Endodermal cell (in vitro differentiated cells): ENCODE measurements around the gene RHPN2. TPM values are rescaled to one million over a fixed set of nuclear protein-coding genes. Genes with fewer than 3 reads are reported as not detected.

Source experiments
- DNase-seq: peaks from one replicate; pipeline ENCODE4 v3.0.0-alpha.2; 2017
- H3K27ac ChIP-seq: 2 replicates; pipeline ENCODE4 v1.5.1; 2013; ENCODE audit warnings: mild to moderate bottlenecking, low read depth, low read length, moderate library complexity
- H3K27me3 ChIP-seq: 2 replicates; pipeline ENCODE4 v1.6.1; 2013; ENCODE audit warnings: mild to moderate bottlenecking, low read length, moderate library complexity; ENCODE audit not compliant: insufficient read depth, control insufficient read depth, poor library complexity, severe bottlenecking
- H3K36me3 ChIP-seq: 2 replicates; pipeline ENCODE4 v1.7.0; 2013; ENCODE audit warnings: mild to moderate bottlenecking, low read length, moderate library complexity; ENCODE audit not compliant: control insufficient read depth, insufficient read depth
- H3K4me1 ChIP-seq: one replicate; pipeline ENCODE4 v1.7.0; 2013; ENCODE audit warnings: low read length; ENCODE audit not compliant: control insufficient read depth, insufficient read depth
- H3K4me3 ChIP-seq: 2 replicates; pipeline ENCODE4 v1.5.1; 2013; ENCODE audit warnings: mild to moderate bottlenecking, low read length, moderate library complexity
- H3K9ac ChIP-seq: 2 replicates; pipeline ENCODE4 v1.6.1; 2013; ENCODE audit warnings: mild to moderate bottlenecking, low read length, moderate library complexity; ENCODE audit not compliant: poor library complexity, severe bottlenecking; ENCODE audit errors: extremely low read depth
- H3K9me3 ChIP-seq: 2 replicates; pipeline ENCODE4 v1.6.1; 2013; ENCODE audit warnings: mild to moderate bottlenecking, low read length, moderate library complexity; ENCODE audit not compliant: control insufficient read depth
- H3K27ac Mint-ChIP-seq: 2 replicates; pipeline ENCODE4 v1.8.0; 2020; ENCODE audit warnings: mixed read lengths
- H3K27me3 Mint-ChIP-seq: 2 replicates; pipeline ENCODE4 v1.8.0; 2021; ENCODE audit warnings: mild to moderate bottlenecking, mixed read lengths; ENCODE audit not compliant: insufficient read depth
- H3K36me3 Mint-ChIP-seq: 2 replicates; pipeline ENCODE4 v1.8.0; 2020; ENCODE audit warnings: low read depth, mixed read lengths
- H3K4me1 Mint-ChIP-seq: 2 replicates; pipeline ENCODE4 v1.8.0; 2020; ENCODE audit warnings: mixed read lengths
- H3K4me3 Mint-ChIP-seq: 2 replicates; pipeline ENCODE4 v1.8.0; 2020; ENCODE audit warnings: mild to moderate bottlenecking, moderate library complexity, mixed read lengths
- H3K9me3 Mint-ChIP-seq: 2 replicates; pipeline ENCODE4 v1.8.0; 2020; ENCODE audit warnings: mild to moderate bottlenecking, mixed read lengths
- CTCF ChIP-seq: fragments of 200-600 bp; sonication (generic); conservative IDR thresholded peaks from 2 replicates; pipeline ENCODE4 v1.5.0; 2021; ENCODE audit warnings: antibody characterized with exemption, mild to moderate bottlenecking
- WGBS, 2 experiments: methylation state at CpG; one replicate each; pipeline versions ENCODE4 v1.1.5 to v1.1.7; 2013; ENCODE audit warnings: missing lambda C conversion rate in 2 of 2, mixed read lengths in 1 of 2; ENCODE audit not compliant: insufficient coverage in 1 of 2, insufficient read length in 1 of 2; 5-methylcytosine and 5-hydroxymethylcytosine counted together
- total RNA-seq, 2 donors: library from RNA; stranded (reverse); fragmentation: NEBNext Ultra II Directional in 1 of 2; extraction: Animal tissue kit (Norgen Biotek cat#: 25700) in 1 of 2; gene quantifications; 2 replicates in 1 of 2; 3 replicates in 1 of 2; pipeline ENCODE4 v1.2.1, GENCODE V29; 2021

RHPN2 gene
- total RNA-seq, 2 donors from 2014 or later = 52.0 to 53.2 TPM

- H3K4me1 Mint-ChIP-seq = peaks cover 3% of the 10 kb centered on the region
- 95 to 97% methylated on average over 5 to 9 of the region's 10 CpGs for WGBS, 2 experiments
- DNase-seq = no peak
- peaks cover 58% of the 10 kb centered on the region for H3K36me3 Mint-ChIP-seq
- H3K36me3 ChIP-seq = peaks cover 42% of the 10 kb centered on the region
- H3K27me3 Mint-ChIP-seq = no peaks in the 10 kb centered on the region
- H3K4me3 Mint-ChIP-seq = no peak overlapping the region
- H3K4me1 ChIP-seq = no peaks in the 10 kb centered on the region
- no peak overlapping the region for H3K27ac ChIP-seq
- no peak overlapping the region for H3K27ac Mint-ChIP-seq
- no peaks in the 10 kb centered on the region for H3K27me3 ChIP-seq
- H3K9me3 ChIP-seq = no peaks in the 10 kb centered on the region
- H3K4me3 ChIP-seq = no peak overlapping the region
- H3K9me3 Mint-ChIP-seq = no peaks in the 10 kb centered on the region
- TF ChIP-seq CTCF = no peak
- H3K9ac ChIP-seq = no peak overlapping the region
Measured at GRCh38 chr19:33100894-33101644, 36.4 kb upstream of the RHPN2 start.

GRCh38 chr19:33098055-33098534 is 33.4 kb upstream of the RHPN2 start:
- H3K27ac ChIP-seq = no peak overlapping the region
- no peaks in the 10 kb centered on the region for H3K27me3 ChIP-seq
- DNase-seq = no peak
- H3K36me3 Mint-ChIP-seq = peaks cover 69% of the 10 kb centered on the region
- no peaks in the 10 kb centered on the region for H3K4me1 ChIP-seq
- H3K4me1 Mint-ChIP-seq = peaks cover 5% of the 10 kb centered on the region
- 95 to 98% methylated on average over 2 to 4 of the region's 4 CpGs for WGBS, 2 experiments
- no peak overlapping the region for H3K4me3 Mint-ChIP-seq
- no peaks in the 10 kb centered on the region for H3K27me3 Mint-ChIP-seq
- peaks cover 61% of the 10 kb centered on the region for H3K36me3 ChIP-seq
- TF ChIP-seq CTCF = no peak
- H3K4me3 ChIP-seq = no peak overlapping the region
- no peaks in the 10 kb centered on the region for H3K9me3 ChIP-seq
- H3K9me3 Mint-ChIP-seq = no peaks in the 10 kb centered on the region
- H3K9ac ChIP-seq = no peak overlapping the region
- no peak overlapping the region for H3K27ac Mint-ChIP-seq

- Histone ChIP-seq H3K27me3 (no peaks in the 10 kb centered on the region), H3K27ac (no peak overlapping the region), H3K36me3 (peaks cover 60% of the 10 kb centered on the region), H3K9ac (no peak overlapping the region), H3K4me1 (no peaks in the 10 kb centered on the region), H3K9me3 (no peaks in the 10 kb centered on the region), H3K4me3 (no peak overlapping the region)
- WGBS, 2 experiments = 83 to 85% methylated on average over 4 of the region's 4 CpGs
- H3K36me3 Mint-ChIP-seq = peaks cover 68% of the 10 kb centered on the region
- peak overlapping the region; percentile 29 for H3K27ac Mint-ChIP-seq
- DNase-seq = no peak
- H3K4me1 Mint-ChIP-seq = peaks cover 5% of the 10 kb centered on the region
- peak; percentile 14 for TF ChIP-seq CTCF
- no peak overlapping the region for H3K4me3 Mint-ChIP-seq
- no peaks in the 10 kb centered on the region for H3K27me3 Mint-ChIP-seq
- no peaks in the 10 kb centered on the region for H3K9me3 Mint-ChIP-seq
Measured at GRCh38 chr19:33096005-33096404, 31.3 kb upstream of the RHPN2 start.
